ENCODE results near the gene LCN1.

GRCh38 chr9:135492886-135493669 is 28.2 kb upstream of the LCN1 start:
- no peak for TF ChIP-seq EP300 (IDR thresholded peaks at IDR 0.05)
- TF ChIP-seq POLR2A (IDR thresholded peaks at IDR 0.05), result no peak
- TF ChIP-seq POLR2AphosphoS5 (IDR thresholded peaks at IDR 0.05), result no peak
- TF ChIP-seq CTCF (IDR thresholded peaks at IDR 0.05), result no peak

Measured in gastroesophageal sphincter (tissue), 3 donors.